ENCODE measurements around the gene PRDM2.

PRDM2 gene

GRCh38 chr1:13725714-13726175, 25.8 kb downstream of the PRDM2 start:
- TF ChIP-seq, protein P1, sequence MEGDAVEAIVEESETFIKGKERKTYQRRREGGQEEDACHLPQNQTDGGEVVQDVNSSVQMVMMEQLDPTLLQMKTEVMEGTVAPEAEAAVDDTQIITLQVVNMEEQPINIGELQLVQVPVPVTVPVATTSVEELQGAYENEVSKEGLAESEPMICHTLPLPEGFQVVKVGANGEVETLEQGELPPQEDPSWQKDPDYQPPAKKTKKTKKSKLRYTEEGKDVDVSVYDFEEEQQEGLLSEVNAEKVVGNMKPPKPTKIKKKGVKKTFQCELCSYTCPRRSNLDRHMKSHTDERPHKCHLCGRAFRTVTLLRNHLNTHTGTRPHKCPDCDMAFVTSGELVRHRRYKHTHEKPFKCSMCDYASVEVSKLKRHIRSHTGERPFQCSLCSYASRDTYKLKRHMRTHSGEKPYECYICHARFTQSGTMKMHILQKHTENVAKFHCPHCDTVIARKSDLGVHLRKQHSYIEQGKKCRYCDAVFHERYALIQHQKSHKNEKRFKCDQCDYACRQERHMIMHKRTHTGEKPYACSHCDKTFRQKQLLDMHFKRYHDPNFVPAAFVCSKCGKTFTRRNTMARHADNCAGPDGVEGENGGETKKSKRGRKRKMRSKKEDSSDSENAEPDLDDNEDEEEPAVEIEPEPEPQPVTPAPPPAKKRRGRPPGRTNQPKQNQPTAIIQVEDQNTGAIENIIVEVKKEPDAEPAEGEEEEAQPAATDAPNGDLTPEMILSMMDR (conservative IDR thresholded peaks at IDR 0.05; ENCODE audit: low read length): peak; percentile 65
- H3K4me3 ChIP-seq (ENCODE audit: low read length): no peak overlapping the region
- DNase-seq (ENCODE audit: low read depth): peak; percentile 92

GRCh38 chr1:13728091-13728715, 28.2 kb downstream of the PRDM2 start:
- TF ChIP-seq, protein P1 (conservative IDR thresholded peaks at IDR 0.05; ENCODE audit: low read length): no peak
- DNase-seq (ENCODE audit: low read depth): no peak
- no peak overlapping the region for H3K4me3 ChIP-seq (ENCODE audit: low read length)

DNA sequence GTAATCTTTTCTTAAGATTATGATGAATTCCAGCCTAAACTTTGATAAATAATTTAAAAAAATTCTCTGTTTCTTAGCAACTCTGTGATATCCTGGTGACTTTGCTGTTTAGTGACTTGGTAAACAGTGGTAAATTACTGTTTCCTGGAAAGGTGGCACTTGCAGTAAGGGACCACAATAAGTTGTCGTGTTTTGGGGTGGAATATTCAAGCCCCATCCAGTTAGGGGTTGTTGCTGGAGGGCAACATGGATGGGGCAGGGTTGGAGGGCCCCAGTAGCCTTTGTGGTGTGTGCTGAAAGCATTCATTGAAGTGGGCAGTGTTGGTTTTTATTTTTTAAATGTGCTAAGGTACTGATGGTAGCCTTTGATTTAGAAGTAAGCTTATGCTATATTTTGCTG, 30.3 kb downstream of the PRDM2 start:
- no peak for DNase-seq (ENCODE audit: low read depth)
- TF ChIP-seq, protein P1 (conservative IDR thresholded peaks at IDR 0.05; ENCODE audit: low read length): no peak
- no peak overlapping the region for H3K4me3 ChIP-seq (ENCODE audit: low read length)

- TF ChIP-seq, protein P1 (conservative IDR thresholded peaks at IDR 0.05; ENCODE audit: low read length): no peak
- H3K4me3 ChIP-seq (ENCODE audit: low read length): no peak overlapping the region
Measured at GRCh38 chr1:13730751-13731482, 30.9 kb downstream of the PRDM2 start.

GRCh38 chr1:13731897-13732296, 31.9 kb downstream of the PRDM2 start:
- DNase-seq (ENCODE audit: low read depth): no peak
- TF ChIP-seq, protein P1 (conservative IDR thresholded peaks at IDR 0.05; ENCODE audit: low read length): no peak
- H3K4me3 ChIP-seq (ENCODE audit: low read length): no peak overlapping the region

More at GRCh38 chr1:13730751-13731482, 30.9 kb downstream of the PRDM2 start:
- DNase-seq (ENCODE audit: low read depth): peak; percentile 62

DNA sequence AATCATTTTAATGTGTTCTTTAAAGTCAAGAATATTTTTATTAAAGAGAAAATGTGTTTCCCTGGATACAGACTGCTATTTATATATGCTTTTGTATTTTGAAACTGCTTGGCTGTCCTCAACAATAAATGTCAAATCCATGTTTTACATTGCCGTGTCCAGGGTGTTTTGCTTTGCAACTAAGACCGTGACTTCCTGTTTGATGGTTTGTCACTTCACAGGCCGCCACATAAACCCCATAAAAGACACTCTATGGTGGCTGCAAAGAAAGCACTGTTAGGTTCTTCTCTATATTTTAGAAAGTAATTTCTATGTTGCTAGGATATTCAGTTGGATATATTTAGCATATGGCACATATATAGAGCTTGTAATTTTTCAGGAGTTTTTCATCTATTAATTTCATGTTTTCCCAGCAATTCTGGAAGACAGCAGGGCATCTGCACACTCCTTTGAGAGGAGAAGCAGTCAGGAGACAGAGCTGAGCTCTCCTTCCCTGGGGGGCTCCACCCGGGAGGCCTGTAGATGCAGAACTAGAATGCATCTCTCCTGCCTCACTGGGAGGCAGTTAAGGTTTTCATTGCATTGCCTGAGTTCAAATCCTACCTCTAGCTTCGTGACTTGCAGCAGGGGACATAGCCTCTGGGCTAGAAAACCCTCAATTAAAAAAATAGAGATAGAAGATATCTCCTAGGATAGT, 33.1 kb downstream of the PRDM2 start:
- no peak overlapping the region for H3K4me3 ChIP-seq (ENCODE audit: low read length)
- no peak for DNase-seq (ENCODE audit: low read depth)
- TF ChIP-seq, protein P1 (conservative IDR thresholded peaks at IDR 0.05; ENCODE audit: low read length): no peak

Measured in AG10803 (cell line).